Endothelial cell (in vitro differentiated cells): Measurements from ENCODE around the gene TMEM114. TPM values are rescaled to one million over a fixed set of nuclear protein-coding genes. Genes with fewer than 3 reads are reported as not detected.
"Not testable (repeated sequence)": the region's sequence is repeated elsewhere in the genome, so short reads cannot be mapped to it uniquely, and the experiment has no call there.

ENCODE experiments used
- DNase-seq: peaks from one replicate; pipeline ENCODE4 v3.0.0; 2021; ENCODE audit warnings: low spot score
- H3K27ac Mint-ChIP-seq: one replicate; pipeline ENCODE4 v1.8.0; 2021; ENCODE audit warnings: mixed read lengths, inconsistent platforms; ENCODE audit not compliant: unreplicated experiment
- H3K27me3 Mint-ChIP-seq: one replicate; pipeline ENCODE4 v1.8.0; 2021; ENCODE audit warnings: mild to moderate bottlenecking, moderate library complexity, mixed read lengths, inconsistent platforms; ENCODE audit not compliant: unreplicated experiment
- H3K36me3 Mint-ChIP-seq: one replicate; pipeline ENCODE4 v1.8.0; 2021; ENCODE audit warnings: mild to moderate bottlenecking, low read depth, mixed read lengths, inconsistent platforms; ENCODE audit not compliant: unreplicated experiment
- H3K4me1 Mint-ChIP-seq: one replicate; pipeline ENCODE4 v1.8.0; 2021; ENCODE audit warnings: mild to moderate bottlenecking, mixed read lengths, inconsistent platforms; ENCODE audit not compliant: unreplicated experiment
- H3K4me3 Mint-ChIP-seq: one replicate; pipeline ENCODE4 v1.8.0; 2021; ENCODE audit warnings: mild to moderate bottlenecking, mixed read lengths, inconsistent platforms; ENCODE audit not compliant: unreplicated experiment
- H3K9me3 Mint-ChIP-seq: one replicate; pipeline ENCODE4 v1.8.0; 2021; ENCODE audit warnings: mixed read lengths, inconsistent platforms; ENCODE audit not compliant: unreplicated experiment
- total RNA-seq: library from RNA; stranded (reverse); fragmentation: NEBNext Ultra II Directional; extraction: Animal tissue kit (Norgen Biotek cat#: 25700); gene quantifications from one replicate; pipeline ENCODE4 v1.2.1, GENCODE V29; 2021; ENCODE audit not compliant: unreplicated experiment
- TF ChIP-seq, protein P1 (sequence below): fragments of 200-600 bp; sonication (generic); IDR thresholded peaks from one replicate; pipeline ENCODE4 v1.5.0; 2021; ENCODE audit warnings: antibody characterized with exemption; ENCODE audit not compliant: unreplicated experiment

The TMEM114 gene
- total RNA-seq, 1 donor from 2014 or later, result not detected

DNA sequence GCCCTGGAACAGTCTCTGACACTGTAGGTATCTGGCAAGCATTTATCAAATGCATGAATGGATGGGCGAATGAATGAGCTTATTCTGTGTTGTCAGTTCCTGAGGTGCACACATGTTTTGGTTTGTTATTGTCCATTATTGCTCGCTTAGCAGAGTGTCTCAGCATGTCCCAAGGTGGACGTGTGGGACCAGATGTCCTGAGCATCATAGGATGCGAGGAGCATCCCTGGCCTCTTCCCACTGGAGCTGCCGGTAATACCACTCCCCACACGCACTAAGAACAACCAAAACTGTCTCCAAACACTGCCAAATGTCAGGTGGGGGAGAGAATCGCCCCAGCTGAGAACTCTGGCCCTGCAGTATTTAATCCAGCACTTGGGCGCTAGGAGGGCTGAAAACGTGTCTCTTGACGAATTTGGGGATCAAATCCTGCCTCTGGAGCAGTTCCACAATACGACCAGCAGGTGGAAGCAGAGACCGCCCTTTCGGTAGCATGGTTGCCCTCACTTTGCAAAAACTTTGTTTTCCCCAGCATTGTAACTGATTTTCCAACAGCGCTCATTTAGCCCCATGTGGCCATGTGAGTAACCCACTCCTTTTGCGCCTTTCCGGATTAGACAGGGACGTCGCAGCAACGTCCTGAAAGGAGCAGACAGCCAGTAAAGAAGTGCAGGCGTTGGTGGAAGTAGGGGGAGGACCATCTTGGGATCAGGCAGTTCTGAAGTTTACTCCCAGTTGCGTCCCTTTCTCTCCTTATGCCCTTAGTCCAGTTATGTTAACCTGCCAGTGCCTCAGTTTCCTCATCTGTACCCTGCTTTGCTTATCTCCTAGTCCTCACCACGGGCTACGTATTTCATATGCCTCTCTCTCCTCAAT lies 22.7 kb downstream of the TMEM114 start:
- H3K9me3 Mint-ChIP-seq, result no peaks in the 10 kb centered on the region
- peak; percentile 84 for DNase-seq
- H3K36me3 Mint-ChIP-seq, result no peaks in the 10 kb centered on the region
- peak overlapping the region; percentile 67 for H3K27ac Mint-ChIP-seq
- TF ChIP-seq, protein P1, sequence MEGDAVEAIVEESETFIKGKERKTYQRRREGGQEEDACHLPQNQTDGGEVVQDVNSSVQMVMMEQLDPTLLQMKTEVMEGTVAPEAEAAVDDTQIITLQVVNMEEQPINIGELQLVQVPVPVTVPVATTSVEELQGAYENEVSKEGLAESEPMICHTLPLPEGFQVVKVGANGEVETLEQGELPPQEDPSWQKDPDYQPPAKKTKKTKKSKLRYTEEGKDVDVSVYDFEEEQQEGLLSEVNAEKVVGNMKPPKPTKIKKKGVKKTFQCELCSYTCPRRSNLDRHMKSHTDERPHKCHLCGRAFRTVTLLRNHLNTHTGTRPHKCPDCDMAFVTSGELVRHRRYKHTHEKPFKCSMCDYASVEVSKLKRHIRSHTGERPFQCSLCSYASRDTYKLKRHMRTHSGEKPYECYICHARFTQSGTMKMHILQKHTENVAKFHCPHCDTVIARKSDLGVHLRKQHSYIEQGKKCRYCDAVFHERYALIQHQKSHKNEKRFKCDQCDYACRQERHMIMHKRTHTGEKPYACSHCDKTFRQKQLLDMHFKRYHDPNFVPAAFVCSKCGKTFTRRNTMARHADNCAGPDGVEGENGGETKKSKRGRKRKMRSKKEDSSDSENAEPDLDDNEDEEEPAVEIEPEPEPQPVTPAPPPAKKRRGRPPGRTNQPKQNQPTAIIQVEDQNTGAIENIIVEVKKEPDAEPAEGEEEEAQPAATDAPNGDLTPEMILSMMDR, result peak; percentile 98
- peak overlapping the region; percentile 45 for H3K4me3 Mint-ChIP-seq
- no peaks in the 10 kb centered on the region for H3K27me3 Mint-ChIP-seq
- peaks cover 15% of the 10 kb centered on the region for H3K4me1 Mint-ChIP-seq

DNA sequence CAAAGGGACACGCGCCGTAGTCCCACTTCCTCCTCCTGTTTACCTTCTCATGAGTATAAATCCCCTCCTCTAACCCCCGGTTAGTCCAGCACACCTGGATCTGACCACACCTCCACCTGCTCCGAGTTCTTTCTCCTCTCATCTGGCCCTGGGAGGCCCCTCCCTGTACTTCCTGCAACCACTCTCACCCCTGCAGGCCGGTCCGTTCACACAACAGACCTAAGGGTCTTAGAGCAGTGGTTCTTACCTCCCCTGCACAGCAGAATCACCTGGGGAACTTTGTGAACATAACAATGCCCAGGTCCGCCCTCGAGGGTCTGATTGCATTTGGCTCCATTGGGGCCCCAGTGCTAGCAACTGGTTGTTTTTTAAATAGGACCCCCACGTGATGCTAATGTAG lies 24.8 kb downstream of the TMEM114 start:
- TF ChIP-seq, protein P1, result no peak
- H3K4me1 Mint-ChIP-seq, result peaks cover 1% of the 10 kb centered on the region
- H3K36me3 Mint-ChIP-seq, result no peaks in the 10 kb centered on the region
- DNase-seq, result no peak
- no peak overlapping the region for H3K27ac Mint-ChIP-seq
- H3K4me3 Mint-ChIP-seq, result no peak overlapping the region
- no peaks in the 10 kb centered on the region for H3K27me3 Mint-ChIP-seq
- H3K9me3 Mint-ChIP-seq, result no peaks in the 10 kb centered on the region

DNA sequence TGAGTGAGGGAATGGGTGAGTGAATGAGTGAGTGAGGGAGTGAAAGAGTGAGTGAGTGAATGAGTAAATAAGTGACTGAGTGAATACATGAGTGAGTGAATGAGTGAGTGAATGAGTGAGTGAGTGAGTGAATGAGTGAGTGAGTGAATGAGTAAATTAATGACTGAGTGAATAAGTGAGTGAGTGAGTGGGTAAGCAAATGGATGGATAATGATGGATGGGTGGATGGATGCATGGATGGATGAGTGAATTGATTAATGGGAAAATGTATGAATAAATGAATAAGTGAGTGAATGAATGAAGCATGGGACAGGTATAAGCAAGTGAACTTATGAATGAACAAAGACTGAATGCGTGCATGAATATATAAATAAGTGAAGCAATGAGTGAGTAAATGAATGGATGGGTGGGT lies 25.4 kb downstream of the TMEM114 start:
- no peak overlapping the region for H3K27ac Mint-ChIP-seq
- H3K36me3 Mint-ChIP-seq, result no peaks in the 10 kb centered on the region
- H3K4me1 Mint-ChIP-seq, result no peaks in the 10 kb centered on the region
- no peak overlapping the region for H3K4me3 Mint-ChIP-seq
- no peaks in the 10 kb centered on the region for H3K27me3 Mint-ChIP-seq
- H3K9me3 Mint-ChIP-seq, result no peaks in the 10 kb centered on the region
- no peak for DNase-seq
- TF ChIP-seq, protein P1, result no peak

DNA sequence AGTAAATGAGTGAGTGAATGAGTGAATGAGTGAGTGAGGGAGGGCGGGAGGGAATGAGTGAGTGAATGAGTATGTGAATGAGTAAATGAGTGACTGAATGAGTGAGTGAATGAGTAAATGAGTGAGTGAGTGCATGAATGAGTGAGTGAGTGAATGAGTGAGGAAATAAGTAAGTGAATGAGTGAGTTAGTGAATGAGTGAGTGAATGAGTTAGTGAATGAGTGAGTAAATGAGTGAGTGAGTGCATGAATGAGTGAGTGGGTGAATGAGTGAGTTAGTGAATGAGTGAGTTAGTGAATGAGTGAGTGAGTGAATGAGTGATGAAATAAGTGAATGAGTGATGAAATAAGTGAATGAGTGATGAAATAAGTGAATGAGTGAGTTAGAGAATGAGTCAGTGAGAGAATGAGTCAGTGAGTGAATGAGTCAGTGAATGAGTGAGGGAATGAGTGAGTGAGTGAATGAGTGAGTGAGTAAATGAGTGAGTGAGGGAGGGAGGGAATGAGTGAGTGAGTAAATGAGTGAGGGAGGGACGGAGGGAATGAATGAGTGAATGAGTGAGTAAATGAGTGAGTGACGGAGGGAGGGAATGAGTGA lies 26.3 kb downstream of the TMEM114 start:
- H3K9me3 Mint-ChIP-seq, H3K36me3 Mint-ChIP-seq, H3K4me1 Mint-ChIP-seq, DNase-seq, H3K4me3 Mint-ChIP-seq, H3K27ac Mint-ChIP-seq, H3K27me3 Mint-ChIP-seq: not testable (repeated sequence)

DNA sequence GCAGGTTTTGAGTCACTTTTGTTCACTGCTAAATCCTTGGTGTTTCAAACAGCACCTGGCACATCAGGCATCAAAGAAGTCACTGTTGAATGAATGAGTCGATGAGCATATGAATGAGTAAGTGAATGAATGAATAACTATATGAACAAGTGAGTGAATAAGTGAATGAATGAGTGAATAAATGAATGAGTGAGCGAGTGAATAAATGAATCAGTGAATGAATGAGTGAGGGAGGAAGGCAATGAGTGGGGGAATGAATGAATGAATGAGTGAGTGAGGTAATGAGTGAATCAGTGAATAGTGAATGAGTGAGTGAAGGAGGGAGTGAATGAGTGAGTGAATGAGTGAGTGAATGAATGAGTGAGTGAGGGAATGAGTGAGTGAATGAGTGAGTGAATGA lies 28.8 kb downstream of the TMEM114 start:
- TF ChIP-seq, protein P1, result no peak
- no peak overlapping the region for H3K27ac Mint-ChIP-seq
- no peak overlapping the region for H3K4me3 Mint-ChIP-seq
- H3K4me1 Mint-ChIP-seq, result no peaks in the 10 kb centered on the region
- no peaks in the 10 kb centered on the region for H3K36me3 Mint-ChIP-seq
- H3K9me3 Mint-ChIP-seq, result no peaks in the 10 kb centered on the region
- DNase-seq, result no peak
- no peaks in the 10 kb centered on the region for H3K27me3 Mint-ChIP-seq
